ENCODE data around the gene TTN.

TTN gene

DNA sequence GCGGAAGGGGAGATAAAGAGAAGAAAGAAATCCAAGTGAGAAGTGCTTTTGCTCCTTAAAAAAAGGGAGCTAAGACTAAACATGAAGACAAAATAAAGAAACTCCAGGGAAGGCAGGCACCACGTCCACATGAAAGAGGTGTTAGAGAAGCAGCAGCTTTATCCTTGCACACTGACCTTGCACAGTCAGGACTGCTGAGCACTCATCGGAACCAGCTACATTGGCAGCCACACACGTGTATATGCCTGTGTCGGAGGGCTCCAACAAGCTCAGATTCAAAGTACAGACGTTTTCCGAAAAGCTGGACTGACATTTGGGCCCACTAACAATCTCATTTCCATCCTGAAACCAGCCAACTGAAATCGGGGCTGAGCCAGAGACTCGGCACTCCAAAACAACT, 88.2 kb downstream of the TTN start:
- H3K27me3 ChIP-seq (replicated peaks; ENCODE audit: control insufficient read depth, insufficient read depth, low read length) = no peaks in the 10 kb centered on the region
- no peak overlapping the region for H3K4me3 ChIP-seq (replicated peaks; ENCODE audit: low read depth, low read length)
- TF ChIP-seq, protein P1, sequence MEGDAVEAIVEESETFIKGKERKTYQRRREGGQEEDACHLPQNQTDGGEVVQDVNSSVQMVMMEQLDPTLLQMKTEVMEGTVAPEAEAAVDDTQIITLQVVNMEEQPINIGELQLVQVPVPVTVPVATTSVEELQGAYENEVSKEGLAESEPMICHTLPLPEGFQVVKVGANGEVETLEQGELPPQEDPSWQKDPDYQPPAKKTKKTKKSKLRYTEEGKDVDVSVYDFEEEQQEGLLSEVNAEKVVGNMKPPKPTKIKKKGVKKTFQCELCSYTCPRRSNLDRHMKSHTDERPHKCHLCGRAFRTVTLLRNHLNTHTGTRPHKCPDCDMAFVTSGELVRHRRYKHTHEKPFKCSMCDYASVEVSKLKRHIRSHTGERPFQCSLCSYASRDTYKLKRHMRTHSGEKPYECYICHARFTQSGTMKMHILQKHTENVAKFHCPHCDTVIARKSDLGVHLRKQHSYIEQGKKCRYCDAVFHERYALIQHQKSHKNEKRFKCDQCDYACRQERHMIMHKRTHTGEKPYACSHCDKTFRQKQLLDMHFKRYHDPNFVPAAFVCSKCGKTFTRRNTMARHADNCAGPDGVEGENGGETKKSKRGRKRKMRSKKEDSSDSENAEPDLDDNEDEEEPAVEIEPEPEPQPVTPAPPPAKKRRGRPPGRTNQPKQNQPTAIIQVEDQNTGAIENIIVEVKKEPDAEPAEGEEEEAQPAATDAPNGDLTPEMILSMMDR (IDR thresholded peaks at IDR 0.05; ENCODE audit: insufficient read depth, low read length, poor library complexity, severe bottlenecking) = no peak
- H3K36me3 ChIP-seq (ENCODE audit: control insufficient read depth, insufficient read depth, low read length) = no peaks in the 10 kb centered on the region
- DNase-seq (ENCODE audit: extremely low read depth, insufficient read length) = no peak

DNA sequence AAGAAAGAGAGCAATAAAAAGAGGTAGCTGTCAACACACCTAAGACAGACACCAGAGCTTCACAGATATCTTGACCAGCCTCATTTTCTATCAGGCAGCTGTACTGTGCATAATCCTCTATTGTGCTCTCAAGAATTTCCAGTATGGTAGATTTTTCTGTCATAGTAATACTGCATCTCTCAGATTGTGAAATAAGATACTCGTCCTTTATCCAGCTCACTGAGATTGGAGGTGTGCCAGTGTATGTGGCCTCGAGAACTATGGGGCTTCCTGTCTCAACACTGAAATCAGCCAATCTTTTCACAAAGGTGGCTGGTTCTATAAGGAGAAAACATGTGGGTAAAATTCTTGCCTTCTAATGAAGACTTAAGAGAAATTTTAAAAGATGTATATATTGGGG, 88.9 kb downstream of the TTN start:
- DNase-seq (ENCODE audit: extremely low read depth, insufficient read length) = no peak
- H3K27me3 ChIP-seq (replicated peaks; ENCODE audit: control insufficient read depth, insufficient read depth, low read length) = no peaks in the 10 kb centered on the region
- no peaks in the 10 kb centered on the region for H3K36me3 ChIP-seq (ENCODE audit: control insufficient read depth, insufficient read depth, low read length)
- H3K4me3 ChIP-seq (replicated peaks; ENCODE audit: low read depth, low read length) = no peak overlapping the region
- TF ChIP-seq, protein P1 (IDR thresholded peaks at IDR 0.05; ENCODE audit: insufficient read depth, low read length, poor library complexity, severe bottlenecking) = no peak

DNA sequence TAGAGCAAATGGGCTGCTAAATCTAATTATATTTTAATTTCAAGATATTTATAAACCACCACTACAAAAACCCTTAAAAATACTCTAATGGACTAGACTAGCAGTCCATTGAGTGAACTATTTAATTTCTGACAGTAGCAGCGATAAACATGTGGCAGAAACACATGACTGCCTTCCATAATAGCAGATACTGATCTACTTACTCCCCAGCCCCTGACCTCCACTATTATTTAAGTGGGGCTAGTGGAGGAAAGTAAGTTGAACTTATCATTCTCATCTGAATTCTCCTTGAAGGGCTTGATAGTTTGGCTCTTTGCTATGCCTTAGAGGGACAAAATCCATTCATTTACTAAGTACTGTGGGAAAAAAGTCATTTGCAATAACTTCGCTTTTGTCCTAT, 90.8 kb downstream of the TTN start:
- Histone ChIP-seq H3K27me3 (replicated peaks; ENCODE audit: control insufficient read depth, insufficient read depth, low read length) (no peaks in the 10 kb centered on the region), H3K4me3 (replicated peaks; ENCODE audit: low read depth, low read length) (no peak overlapping the region), H3K36me3 (ENCODE audit: control insufficient read depth, insufficient read depth, low read length) (no peaks in the 10 kb centered on the region)
- TF ChIP-seq, protein P1 (IDR thresholded peaks at IDR 0.05; ENCODE audit: insufficient read depth, low read length, poor library complexity, severe bottlenecking) = no peak
- DNase-seq (ENCODE audit: extremely low read depth, insufficient read length) = no peak

DNA sequence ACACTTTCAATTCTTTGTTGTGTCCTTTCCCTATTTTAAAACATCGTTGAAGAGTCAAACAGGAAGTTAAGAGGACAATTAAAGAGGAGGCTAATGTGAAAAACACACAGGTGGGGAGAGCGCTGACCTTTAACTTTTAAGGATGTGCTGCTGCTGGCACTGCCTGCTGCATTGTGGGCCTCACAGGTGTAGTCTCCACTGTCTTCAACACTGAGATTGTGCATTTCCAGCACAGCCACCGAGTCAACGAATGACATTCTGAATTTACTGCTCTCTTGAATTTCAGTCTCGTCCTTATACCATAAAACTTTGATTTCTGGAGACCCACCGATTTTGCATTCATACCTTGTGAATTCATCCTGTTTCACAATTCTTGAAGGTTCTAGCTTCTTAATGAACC, 91.9 kb downstream of the TTN start:
- TF ChIP-seq, protein P1 (IDR thresholded peaks at IDR 0.05; ENCODE audit: insufficient read depth, low read length, poor library complexity, severe bottlenecking) = no peak
- no peak for DNase-seq (ENCODE audit: extremely low read depth, insufficient read length)
- H3K36me3 ChIP-seq (ENCODE audit: control insufficient read depth, insufficient read depth, low read length) = no peaks in the 10 kb centered on the region
- H3K4me3 ChIP-seq (replicated peaks; ENCODE audit: low read depth, low read length) = no peak overlapping the region
- no peaks in the 10 kb centered on the region for H3K27me3 ChIP-seq (replicated peaks; ENCODE audit: control insufficient read depth, insufficient read depth, low read length)

DNA sequence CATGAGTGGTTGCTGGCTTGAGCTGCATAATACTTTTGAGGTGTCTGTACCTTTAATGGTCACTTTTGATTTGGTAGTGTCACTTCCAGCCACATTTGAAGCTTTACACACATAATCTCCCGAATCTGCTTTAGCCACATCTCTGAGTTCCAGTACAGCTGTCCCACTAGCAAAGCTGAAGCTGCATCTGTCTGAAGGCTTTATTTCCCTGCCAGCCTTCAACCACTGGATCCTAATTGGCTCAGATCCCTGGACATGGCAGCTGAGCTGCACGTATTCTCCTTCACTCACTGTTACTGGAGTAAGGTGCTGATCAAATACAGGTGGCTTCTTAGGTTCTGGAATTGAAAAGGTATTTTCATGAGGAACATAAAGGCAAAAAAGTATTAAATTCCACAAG, 99.7 kb downstream of the TTN start:
- H3K4me3 ChIP-seq (replicated peaks; ENCODE audit: low read depth, low read length) = no peak overlapping the region
- TF ChIP-seq, protein P1 (IDR thresholded peaks at IDR 0.05; ENCODE audit: insufficient read depth, low read length, poor library complexity, severe bottlenecking) = no peak
- no peaks in the 10 kb centered on the region for H3K36me3 ChIP-seq (ENCODE audit: control insufficient read depth, insufficient read depth, low read length)
- DNase-seq (ENCODE audit: extremely low read depth, insufficient read length) = no peak
- no peaks in the 10 kb centered on the region for H3K27me3 ChIP-seq (replicated peaks; ENCODE audit: control insufficient read depth, insufficient read depth, low read length)

DNA sequence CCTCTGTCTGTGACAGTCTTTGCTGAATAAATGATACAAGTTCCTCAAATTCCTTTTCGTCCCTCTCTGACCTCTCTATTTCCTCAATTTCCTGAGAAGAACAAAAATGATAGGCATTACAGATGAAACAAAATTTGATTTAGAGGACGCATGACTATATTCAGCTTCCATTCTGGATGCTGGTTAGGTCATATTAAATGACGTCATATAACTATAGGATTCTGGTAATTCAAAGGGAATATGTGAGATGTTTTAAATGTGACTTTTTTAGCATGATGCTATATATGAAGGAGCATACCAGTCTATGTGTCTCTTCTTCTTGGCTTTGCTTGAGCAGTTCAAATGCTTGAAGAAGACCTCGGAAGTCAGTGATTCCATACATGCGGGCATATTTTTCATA, 102.3 kb downstream of the TTN start:
- Histone ChIP-seq H3K36me3 (ENCODE audit: control insufficient read depth, insufficient read depth, low read length) (no peaks in the 10 kb centered on the region), H3K27me3 (replicated peaks; ENCODE audit: control insufficient read depth, insufficient read depth, low read length) (no peaks in the 10 kb centered on the region), H3K4me3 (replicated peaks; ENCODE audit: low read depth, low read length) (no peak overlapping the region)
- DNase-seq (ENCODE audit: extremely low read depth, insufficient read length) = no peak
- TF ChIP-seq, protein P1 (IDR thresholded peaks at IDR 0.05; ENCODE audit: insufficient read depth, low read length, poor library complexity, severe bottlenecking) = no peak
